Measurements from ENCODE around the gene MLXIPL.

- TF ChIP-seq, protein P1, sequence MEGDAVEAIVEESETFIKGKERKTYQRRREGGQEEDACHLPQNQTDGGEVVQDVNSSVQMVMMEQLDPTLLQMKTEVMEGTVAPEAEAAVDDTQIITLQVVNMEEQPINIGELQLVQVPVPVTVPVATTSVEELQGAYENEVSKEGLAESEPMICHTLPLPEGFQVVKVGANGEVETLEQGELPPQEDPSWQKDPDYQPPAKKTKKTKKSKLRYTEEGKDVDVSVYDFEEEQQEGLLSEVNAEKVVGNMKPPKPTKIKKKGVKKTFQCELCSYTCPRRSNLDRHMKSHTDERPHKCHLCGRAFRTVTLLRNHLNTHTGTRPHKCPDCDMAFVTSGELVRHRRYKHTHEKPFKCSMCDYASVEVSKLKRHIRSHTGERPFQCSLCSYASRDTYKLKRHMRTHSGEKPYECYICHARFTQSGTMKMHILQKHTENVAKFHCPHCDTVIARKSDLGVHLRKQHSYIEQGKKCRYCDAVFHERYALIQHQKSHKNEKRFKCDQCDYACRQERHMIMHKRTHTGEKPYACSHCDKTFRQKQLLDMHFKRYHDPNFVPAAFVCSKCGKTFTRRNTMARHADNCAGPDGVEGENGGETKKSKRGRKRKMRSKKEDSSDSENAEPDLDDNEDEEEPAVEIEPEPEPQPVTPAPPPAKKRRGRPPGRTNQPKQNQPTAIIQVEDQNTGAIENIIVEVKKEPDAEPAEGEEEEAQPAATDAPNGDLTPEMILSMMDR (IDR thresholded peaks at IDR 0.05; ENCODE audit: poor library complexity, severe bottlenecking) = no peak
- TF ChIP-seq EZH2 (IDR thresholded peaks at IDR 0.05; ENCODE audit: borderline replicate concordance, insufficient read depth, low read length, poor library complexity, severe bottlenecking) = no peak
- TF ChIP-seq, protein P2, sequence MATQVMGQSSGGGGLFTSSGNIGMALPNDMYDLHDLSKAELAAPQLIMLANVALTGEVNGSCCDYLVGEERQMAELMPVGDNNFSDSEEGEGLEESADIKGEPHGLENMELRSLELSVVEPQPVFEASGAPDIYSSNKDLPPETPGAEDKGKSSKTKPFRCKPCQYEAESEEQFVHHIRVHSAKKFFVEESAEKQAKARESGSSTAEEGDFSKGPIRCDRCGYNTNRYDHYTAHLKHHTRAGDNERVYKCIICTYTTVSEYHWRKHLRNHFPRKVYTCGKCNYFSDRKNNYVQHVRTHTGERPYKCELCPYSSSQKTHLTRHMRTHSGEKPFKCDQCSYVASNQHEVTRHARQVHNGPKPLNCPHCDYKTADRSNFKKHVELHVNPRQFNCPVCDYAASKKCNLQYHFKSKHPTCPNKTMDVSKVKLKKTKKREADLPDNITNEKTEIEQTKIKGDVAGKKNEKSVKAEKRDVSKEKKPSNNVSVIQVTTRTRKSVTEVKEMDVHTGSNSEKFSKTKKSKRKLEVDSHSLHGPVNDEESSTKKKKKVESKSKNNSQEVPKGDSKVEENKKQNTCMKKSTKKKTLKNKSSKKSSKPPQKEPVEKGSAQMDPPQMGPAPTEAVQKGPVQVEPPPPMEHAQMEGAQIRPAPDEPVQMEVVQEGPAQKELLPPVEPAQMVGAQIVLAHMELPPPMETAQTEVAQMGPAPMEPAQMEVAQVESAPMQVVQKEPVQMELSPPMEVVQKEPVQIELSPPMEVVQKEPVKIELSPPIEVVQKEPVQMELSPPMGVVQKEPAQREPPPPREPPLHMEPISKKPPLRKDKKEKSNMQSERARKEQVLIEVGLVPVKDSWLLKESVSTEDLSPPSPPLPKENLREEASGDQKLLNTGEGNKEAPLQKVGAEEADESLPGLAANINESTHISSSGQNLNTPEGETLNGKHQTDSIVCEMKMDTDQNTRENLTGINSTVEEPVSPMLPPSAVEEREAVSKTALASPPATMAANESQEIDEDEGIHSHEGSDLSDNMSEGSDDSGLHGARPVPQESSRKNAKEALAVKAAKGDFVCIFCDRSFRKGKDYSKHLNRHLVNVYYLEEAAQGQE (IDR thresholded peaks at IDR 0.05; ENCODE audit: borderline replicate concordance) = no peak
- TF ChIP-seq RAD21 (conservative IDR thresholded peaks at IDR 0.05) = no peak
- TF ChIP-seq POLR2AphosphoS5 (IDR thresholded peaks at IDR 0.05) = no peak
- TF ChIP-seq SMC3 (conservative IDR thresholded peaks at IDR 0.05; ENCODE audit: poor library complexity) = no peak
- no peak for TF ChIP-seq TAF1 (IDR thresholded peaks at IDR 0.05; ENCODE audit: low read depth)
- TF ChIP-seq EP300 (conservative IDR thresholded peaks at IDR 0.05; ENCODE audit: poor library complexity, severe bottlenecking) = no peak
Observed at GRCh38 chr7:73585196-73585595, 39.1 kb downstream of the MLXIPL start.

Data from neural cell (in vitro differentiated cells).